ENCODE data around the gene EMILIN2. TPM values are rescaled to one million over a fixed set of nuclear protein-coding genes. Genes with fewer than 3 reads are reported as not detected.
A peak's percentile ranks its signal among the peaks of the same experiment; 100 is the strongest.

Gene EMILIN2
- total and polyA plus RNA-seq, 2 donors (not counting 1 experiment from before 2014, with no cell fraction given), result 2.5 to 48.2 TPM

DNA sequence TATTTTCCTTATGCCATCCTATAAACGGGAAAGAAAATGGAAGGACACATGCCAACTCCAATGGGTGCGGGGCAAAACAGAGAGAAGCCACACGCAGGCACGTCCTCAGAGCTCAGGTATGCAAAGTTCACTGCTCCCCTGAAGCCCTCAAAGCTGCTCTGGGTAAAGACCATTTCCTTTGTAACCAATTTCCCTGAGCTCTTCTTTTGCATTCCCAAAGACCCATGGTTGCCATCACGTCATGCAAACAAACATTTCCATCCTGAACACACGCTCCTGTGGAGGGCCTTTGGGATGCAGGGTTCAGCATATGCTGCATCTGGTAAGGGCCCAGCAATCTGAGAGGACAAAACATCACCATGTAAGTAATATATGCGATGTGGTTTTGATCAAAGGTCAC, 69.4 kb downstream of the EMILIN2 start:
- Histone ChIP-seq H2AFZ (ENCODE audit: insufficient read depth, low read depth, low read length, poor library complexity, severe bottlenecking) (no peak overlapping the region), H3K79me2 (ENCODE audit: control insufficient read depth, insufficient read depth, low read length) (no peaks in the 10 kb centered on the region), H3K9ac (ENCODE audit: low read length) (no peak overlapping the region), H3K4me3 (ENCODE audit: control extremely low read depth in 1 of 5, extremely low read depth in 1 of 5, insufficient read depth in 1 of 5, low read depth in 2 of 5, low read length in 4 of 5) (no peak overlapping the region), H3K4me2 (replicated peaks; ENCODE audit: low read depth, low read length, poor library complexity, severe bottlenecking) (peak overlapping the region; percentile 62), H4K20me1 (ENCODE audit: control insufficient read depth, insufficient read depth, low read length, poor library complexity, severe bottlenecking) (no peaks in the 10 kb centered on the region), H3K27me3 (replicated peaks in 1 of 4; ENCODE audit: control extremely low read depth in 1 of 4, control insufficient read depth in 3 of 4, insufficient read depth in 4 of 4, low read length in 3 of 4) (no peaks in the 10 kb centered on the region), H3K36me3 (replicated peaks in 1 of 2; ENCODE audit: control extremely low read depth in 1 of 2, control insufficient read depth in 1 of 2, extremely low read depth in 1 of 2, insufficient read depth in 2 of 2, low read length in 1 of 2) (peaks cover 0 to 38% of the 10 kb centered on the region in 2 experiments), H3K4me1 (ENCODE audit: control insufficient read depth in 2 of 2, insufficient read depth in 2 of 2, low read length in 2 of 2) (peaks cover 21 to 26% of the 10 kb centered on the region in 2 donors), H3K9me3 (ENCODE audit: control extremely low read depth in 1 of 3, control insufficient read depth in 2 of 3, insufficient read depth in 1 of 3, low read length in 2 of 3) (no peaks in the 10 kb centered on the region), H3K27ac (ENCODE audit: low read length in 2 of 2) (peak overlapping the region in 1 of 2 donors; percentile 57)
- ATAC-seq (ENCODE audit: low read depth), result no peak
- intact Hi-C loops (cut with micrococcal nuclease), result loop anchor here (2.0 kb wide), 1 partner anchor 69 kb away; the partner anchor contains the start of gene EMILIN2
- DNase-seq, result no peak
- CTCF ChIA-PET, result interaction anchor here (0.9 to 2.9 kb wide), 5 partner anchors 12 to 330 kb away, joined by 3 to 12 read pairs (median 4); no protein-coding TSS in a partner anchor
- H3K9me3 Mint-ChIP-seq (ENCODE audit: insufficient read depth), result no peaks in the 10 kb centered on the region
- POLR2A ChIA-PET, result interaction anchor here (0.6 to 1.1 kb wide), 3 partner anchors 69 to 266 kb away, joined by 3 to 10 read pairs (median 6); no protein-coding TSS in a partner anchor
- no peak for TF ChIP-seq EZH2 (IDR thresholded peaks at IDR 0.05; ENCODE audit: borderline replicate concordance, insufficient read depth, low read depth, low read length, poor library complexity, severe bottlenecking)
- TF ChIP-seq, protein P1, sequence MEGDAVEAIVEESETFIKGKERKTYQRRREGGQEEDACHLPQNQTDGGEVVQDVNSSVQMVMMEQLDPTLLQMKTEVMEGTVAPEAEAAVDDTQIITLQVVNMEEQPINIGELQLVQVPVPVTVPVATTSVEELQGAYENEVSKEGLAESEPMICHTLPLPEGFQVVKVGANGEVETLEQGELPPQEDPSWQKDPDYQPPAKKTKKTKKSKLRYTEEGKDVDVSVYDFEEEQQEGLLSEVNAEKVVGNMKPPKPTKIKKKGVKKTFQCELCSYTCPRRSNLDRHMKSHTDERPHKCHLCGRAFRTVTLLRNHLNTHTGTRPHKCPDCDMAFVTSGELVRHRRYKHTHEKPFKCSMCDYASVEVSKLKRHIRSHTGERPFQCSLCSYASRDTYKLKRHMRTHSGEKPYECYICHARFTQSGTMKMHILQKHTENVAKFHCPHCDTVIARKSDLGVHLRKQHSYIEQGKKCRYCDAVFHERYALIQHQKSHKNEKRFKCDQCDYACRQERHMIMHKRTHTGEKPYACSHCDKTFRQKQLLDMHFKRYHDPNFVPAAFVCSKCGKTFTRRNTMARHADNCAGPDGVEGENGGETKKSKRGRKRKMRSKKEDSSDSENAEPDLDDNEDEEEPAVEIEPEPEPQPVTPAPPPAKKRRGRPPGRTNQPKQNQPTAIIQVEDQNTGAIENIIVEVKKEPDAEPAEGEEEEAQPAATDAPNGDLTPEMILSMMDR (IDR thresholded peaks at IDR 0.05), result no peak
- peak overlapping the region; percentile 92 for H3K27ac Mint-ChIP-seq
- WGBS (ENCODE audit: insufficient coverage), result 87% methylated on average over 4 of the region's 7 CpGs
- peak overlapping the region; percentile 79 for H3K4me3 Mint-ChIP-seq
- H3K27me3 Mint-ChIP-seq, result no peaks in the 10 kb centered on the region
- peaks cover 38% of the 10 kb centered on the region for H3K4me1 Mint-ChIP-seq
